ENCODE results near the gene CLCN3.

- TF ChIP-seq, protein P1, sequence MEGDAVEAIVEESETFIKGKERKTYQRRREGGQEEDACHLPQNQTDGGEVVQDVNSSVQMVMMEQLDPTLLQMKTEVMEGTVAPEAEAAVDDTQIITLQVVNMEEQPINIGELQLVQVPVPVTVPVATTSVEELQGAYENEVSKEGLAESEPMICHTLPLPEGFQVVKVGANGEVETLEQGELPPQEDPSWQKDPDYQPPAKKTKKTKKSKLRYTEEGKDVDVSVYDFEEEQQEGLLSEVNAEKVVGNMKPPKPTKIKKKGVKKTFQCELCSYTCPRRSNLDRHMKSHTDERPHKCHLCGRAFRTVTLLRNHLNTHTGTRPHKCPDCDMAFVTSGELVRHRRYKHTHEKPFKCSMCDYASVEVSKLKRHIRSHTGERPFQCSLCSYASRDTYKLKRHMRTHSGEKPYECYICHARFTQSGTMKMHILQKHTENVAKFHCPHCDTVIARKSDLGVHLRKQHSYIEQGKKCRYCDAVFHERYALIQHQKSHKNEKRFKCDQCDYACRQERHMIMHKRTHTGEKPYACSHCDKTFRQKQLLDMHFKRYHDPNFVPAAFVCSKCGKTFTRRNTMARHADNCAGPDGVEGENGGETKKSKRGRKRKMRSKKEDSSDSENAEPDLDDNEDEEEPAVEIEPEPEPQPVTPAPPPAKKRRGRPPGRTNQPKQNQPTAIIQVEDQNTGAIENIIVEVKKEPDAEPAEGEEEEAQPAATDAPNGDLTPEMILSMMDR (IDR thresholded peaks at IDR 0.05): no peak
- no peak for TF ChIP-seq POLR2A (IDR thresholded peaks at IDR 0.05)
These were observed 17.1 kb upstream of the CLCN3 start for GRCh38 chr4:169603312-169603711.
